ENCODE measurements around the gene ANKRD13C.

DNA sequence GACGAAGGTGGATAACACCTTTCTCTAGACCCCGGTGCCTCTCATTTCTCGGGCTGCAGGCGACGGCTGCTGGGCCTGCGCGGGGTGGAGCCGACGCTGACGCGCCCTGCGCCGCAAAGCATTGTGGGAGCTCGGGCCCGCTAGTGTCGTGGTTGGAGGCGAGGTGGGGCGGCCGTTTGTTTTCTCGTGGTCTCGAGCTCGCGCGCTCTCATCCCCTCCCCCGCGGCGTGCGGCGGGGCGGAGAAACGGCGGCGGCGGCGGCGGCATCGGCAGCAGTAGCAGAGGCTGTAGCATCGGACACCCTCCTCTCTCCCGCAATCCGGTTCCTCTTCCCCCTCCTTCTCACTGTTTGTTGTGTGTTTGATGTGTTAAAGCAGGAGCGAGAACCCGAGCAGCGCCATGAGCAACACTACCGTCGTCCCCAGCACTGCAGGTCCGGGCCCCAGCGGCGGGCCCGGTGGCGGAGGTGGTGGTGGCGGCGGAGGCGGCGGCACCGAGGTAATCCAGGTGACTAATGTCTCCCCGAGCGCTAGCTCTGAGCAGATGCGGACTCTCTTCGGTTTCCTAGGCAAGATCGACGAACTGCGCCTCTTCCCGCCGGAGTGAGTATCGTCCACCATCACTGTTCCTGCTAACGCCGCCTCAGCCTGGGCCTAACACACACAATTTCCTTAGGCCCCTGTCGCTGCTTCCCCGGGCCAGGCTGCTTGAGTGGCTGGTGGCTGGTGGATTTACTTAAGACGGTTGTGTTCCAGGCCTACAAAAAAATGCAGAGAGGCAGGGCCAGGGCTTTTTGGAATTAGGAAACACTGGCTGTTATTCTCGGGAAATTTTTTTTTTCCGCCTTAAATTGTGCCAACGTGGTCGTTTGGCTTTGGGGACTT, 133.0 kb downstream of the ANKRD13C start, which contains the start of gene SRSF11:
- TF ChIP-seq, protein P1, sequence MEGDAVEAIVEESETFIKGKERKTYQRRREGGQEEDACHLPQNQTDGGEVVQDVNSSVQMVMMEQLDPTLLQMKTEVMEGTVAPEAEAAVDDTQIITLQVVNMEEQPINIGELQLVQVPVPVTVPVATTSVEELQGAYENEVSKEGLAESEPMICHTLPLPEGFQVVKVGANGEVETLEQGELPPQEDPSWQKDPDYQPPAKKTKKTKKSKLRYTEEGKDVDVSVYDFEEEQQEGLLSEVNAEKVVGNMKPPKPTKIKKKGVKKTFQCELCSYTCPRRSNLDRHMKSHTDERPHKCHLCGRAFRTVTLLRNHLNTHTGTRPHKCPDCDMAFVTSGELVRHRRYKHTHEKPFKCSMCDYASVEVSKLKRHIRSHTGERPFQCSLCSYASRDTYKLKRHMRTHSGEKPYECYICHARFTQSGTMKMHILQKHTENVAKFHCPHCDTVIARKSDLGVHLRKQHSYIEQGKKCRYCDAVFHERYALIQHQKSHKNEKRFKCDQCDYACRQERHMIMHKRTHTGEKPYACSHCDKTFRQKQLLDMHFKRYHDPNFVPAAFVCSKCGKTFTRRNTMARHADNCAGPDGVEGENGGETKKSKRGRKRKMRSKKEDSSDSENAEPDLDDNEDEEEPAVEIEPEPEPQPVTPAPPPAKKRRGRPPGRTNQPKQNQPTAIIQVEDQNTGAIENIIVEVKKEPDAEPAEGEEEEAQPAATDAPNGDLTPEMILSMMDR (IDR thresholded peaks at IDR 0.05; ENCODE audit: low read depth, low read length), result no peak
- TF ChIP-seq EZH2phosphoT487 (IDR thresholded peaks at IDR 0.05; ENCODE audit: low read depth), result no peak
